Measurements from ENCODE around the gene MVK. TPM values are rescaled to one million over a fixed set of nuclear protein-coding genes. Genes with fewer than 3 reads are reported as not detected.

The MVK gene
- total RNA-seq, 4 donors from 2014 or later = 3.2 to 14.2 (median 9.1) TPM

GRCh38 chr12:109617491-109617890, 43.9 kb downstream of the MVK start:
- intact Hi-C loops (cut with DNase I; ENCODE audit: low total_unique reads) = no loop called here
- ATAC-seq (no peak), DNase-seq (no peak)
- no peaks in the 10 kb centered on the region for H3K9me3 ChIP-seq
- H3K36me3 ChIP-seq = no peaks in the 10 kb centered on the region
- H3K4me1 ChIP-seq = no peaks in the 10 kb centered on the region
- in situ Hi-C loops (cut with MboI; ENCODE audit: low sequenced_read_pairs in 4 of 4) = no loop called here
- no peak overlapping the region for H3K27ac ChIP-seq
- H3K27me3 ChIP-seq = peaks cover 0 to 19% (median 4%) of the 10 kb centered on the region in 3 donors
- no peak overlapping the region for H3K4me3 ChIP-seq
- TF ChIP-seq POLR2A (IDR thresholded peaks at IDR 0.05) = no peak
- TF ChIP-seq, protein P1, sequence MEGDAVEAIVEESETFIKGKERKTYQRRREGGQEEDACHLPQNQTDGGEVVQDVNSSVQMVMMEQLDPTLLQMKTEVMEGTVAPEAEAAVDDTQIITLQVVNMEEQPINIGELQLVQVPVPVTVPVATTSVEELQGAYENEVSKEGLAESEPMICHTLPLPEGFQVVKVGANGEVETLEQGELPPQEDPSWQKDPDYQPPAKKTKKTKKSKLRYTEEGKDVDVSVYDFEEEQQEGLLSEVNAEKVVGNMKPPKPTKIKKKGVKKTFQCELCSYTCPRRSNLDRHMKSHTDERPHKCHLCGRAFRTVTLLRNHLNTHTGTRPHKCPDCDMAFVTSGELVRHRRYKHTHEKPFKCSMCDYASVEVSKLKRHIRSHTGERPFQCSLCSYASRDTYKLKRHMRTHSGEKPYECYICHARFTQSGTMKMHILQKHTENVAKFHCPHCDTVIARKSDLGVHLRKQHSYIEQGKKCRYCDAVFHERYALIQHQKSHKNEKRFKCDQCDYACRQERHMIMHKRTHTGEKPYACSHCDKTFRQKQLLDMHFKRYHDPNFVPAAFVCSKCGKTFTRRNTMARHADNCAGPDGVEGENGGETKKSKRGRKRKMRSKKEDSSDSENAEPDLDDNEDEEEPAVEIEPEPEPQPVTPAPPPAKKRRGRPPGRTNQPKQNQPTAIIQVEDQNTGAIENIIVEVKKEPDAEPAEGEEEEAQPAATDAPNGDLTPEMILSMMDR (IDR thresholded peaks at IDR 0.05 in 4 of 5, conservative IDR thresholded peaks at IDR 0.05 in 1 of 5) = no peak

DNA sequence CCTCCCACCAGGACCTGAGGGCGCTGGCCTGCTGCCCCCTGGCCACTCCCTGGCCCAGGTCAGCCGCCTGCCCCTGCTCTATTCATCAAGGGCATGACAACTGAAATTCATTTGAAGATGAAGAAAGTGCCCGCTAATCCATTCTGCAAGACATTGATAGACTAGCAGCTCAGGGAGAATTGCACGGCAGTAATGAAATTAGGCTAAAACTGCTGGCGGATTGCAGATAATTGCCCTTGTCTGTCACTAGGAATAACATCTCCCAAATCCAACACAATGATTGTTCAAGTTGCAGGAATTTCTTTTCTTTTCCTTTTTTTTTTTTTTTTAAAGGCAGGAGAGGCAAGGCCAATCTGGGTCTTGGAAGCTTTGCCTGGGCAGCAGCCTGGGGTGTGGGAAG, 44.5 kb downstream of the MVK start:
- Histone ChIP-seq H3K4me3 (no peak overlapping the region), H3K27me3 (peaks cover 0 to 15% (median under 1%) of the 10 kb centered on the region in 3 donors), H3K9me3 (no peaks in the 10 kb centered on the region), H3K27ac (no peak overlapping the region), H3K4me1 (no peaks in the 10 kb centered on the region), H3K36me3 (no peaks in the 10 kb centered on the region)
- intact Hi-C loops (cut with DNase I; ENCODE audit: low total_unique reads) (no loop called here), in situ Hi-C loops (cut with MboI; ENCODE audit: low sequenced_read_pairs in 4 of 4) (no loop called here)
- DNase-seq = no peak
- TF ChIP-seq, protein P1 (IDR thresholded peaks at IDR 0.05 in 4 of 5, conservative IDR thresholded peaks at IDR 0.05 in 1 of 5) = no peak
- ATAC-seq = no peak

- in situ Hi-C loops (cut with MboI; ENCODE audit: low sequenced_read_pairs in 4 of 4) (no loop called here), intact Hi-C loops (cut with DNase I; ENCODE audit: low total_unique reads) (no loop called here)
- Histone ChIP-seq H3K27me3 (peaks cover 0 to 11% (median 0%) of the 10 kb centered on the region in 3 donors), H3K27ac (no peak overlapping the region), H3K4me1 (no peaks in the 10 kb centered on the region), H3K9me3 (no peaks in the 10 kb centered on the region), H3K4me3 (no peak overlapping the region), H3K36me3 (no peaks in the 10 kb centered on the region)
- no peak for ATAC-seq
- DNase-seq = no peak
- no peak for TF ChIP-seq POLR2A (IDR thresholded peaks at IDR 0.05)
- TF ChIP-seq, protein P1 (IDR thresholded peaks at IDR 0.05 in 4 of 5, conservative IDR thresholded peaks at IDR 0.05 in 1 of 5) = no peak
Observed at GRCh38 chr12:109619002-109619604, 45.5 kb downstream of the MVK start.

- ATAC-seq = no peak
- DNase-seq = no peak
- in situ Hi-C loops (cut with MboI; ENCODE audit: low sequenced_read_pairs in 4 of 4) (no loop called here), intact Hi-C loops (cut with DNase I; ENCODE audit: low total_unique reads) (no loop called here)
- Histone ChIP-seq H3K27me3 (no peaks in the 10 kb centered on the region), H3K27ac (no peak overlapping the region), H3K4me3 (no peak overlapping the region), H3K9me3 (no peaks in the 10 kb centered on the region), H3K4me1 (no peaks in the 10 kb centered on the region), H3K36me3 (no peaks in the 10 kb centered on the region)
- no peak for TF ChIP-seq POLR2A (IDR thresholded peaks at IDR 0.05)
- TF ChIP-seq, protein P1 (IDR thresholded peaks at IDR 0.05 in 4 of 5, conservative IDR thresholded peaks at IDR 0.05 in 1 of 5) = no peak
Observed at GRCh38 chr12:109621211-109621694, 47.7 kb downstream of the MVK start.

Measured in gastrocnemius medialis (tissue), 4 donors.